Neural progenitor cell (in vitro differentiated cells): Measurements from ENCODE around the gene TRPM3. TPM values are rescaled to one million over a fixed set of nuclear protein-coding genes. Genes with fewer than 3 reads are reported as not detected.

ENCODE experiments used
- DNase-seq: peaks from one replicate; pipeline ENCODE4 v3.0.0-alpha.2; 2016; ENCODE audit warnings: low spot score
- H2AFZ ChIP-seq: fragments of 200-600 bp; sonication (generic); replicated peaks from 2 replicates; pipeline ENCODE4 v1.6.1; 2016; ENCODE audit warnings: antibody characterized with exemption
- H3F3A ChIP-seq: fragments of 200-600 bp; sonication (generic); 2 replicates; pipeline ENCODE4 v1.6.1; 2016; ENCODE audit warnings: antibody characterized with exemption, low read depth
- H3K27ac ChIP-seq: fragments of 200-600 bp; sonication (generic); 2 replicates; pipeline ENCODE4 v1.5.1; 2016; ENCODE audit warnings: mild to moderate bottlenecking
- H3K27me3 ChIP-seq: fragments of 200-600 bp; sonication (generic); 2 replicates; pipeline ENCODE4 v1.6.1; 2016; ENCODE audit warnings: mild to moderate bottlenecking, moderate library complexity
- H3K36me3 ChIP-seq: fragments of 200-600 bp; sonication (generic); 2 replicates; pipeline ENCODE4 v1.5.1; 2016
- H3K4me1 ChIP-seq: fragments of 200-600 bp; sonication (generic); 2 replicates; pipeline ENCODE4 v1.6.1; 2016; ENCODE audit warnings: mixed run types
- H3K4me2 ChIP-seq: fragments of 200-600 bp; sonication (generic); 2 replicates; pipeline ENCODE4 v1.6.1; 2016
- H3K4me3 ChIP-seq: fragments of 200-600 bp; sonication (generic); 2 replicates; pipeline ENCODE4 v1.5.1; 2016
- H3K79me2 ChIP-seq: fragments of 200-600 bp; sonication (generic); 2 replicates; pipeline ENCODE4 v1.6.1; 2016; ENCODE audit warnings: low read depth
- H3K9ac ChIP-seq: fragments of 200-600 bp; sonication (generic); 2 replicates; pipeline ENCODE4 v1.6.1; 2016
- H3K9me3 ChIP-seq: fragments of 200-600 bp; sonication (generic); 2 replicates; pipeline ENCODE4 v1.5.1; 2016; ENCODE audit warnings: low read depth
- H4K20me1 ChIP-seq: fragments of 200-600 bp; sonication (generic); 2 replicates; pipeline ENCODE4 v1.6.1; 2016; ENCODE audit warnings: low read depth
- H3K27ac Mint-ChIP-seq: 3 replicates; pipeline ENCODE4 v1.8.0; 2021; ENCODE audit warnings: mixed read lengths
- H3K27me3 Mint-ChIP-seq: 2 replicates; pipeline ENCODE4 v1.8.0; 2022; ENCODE audit warnings: low read depth, mild to moderate bottlenecking, inconsistent platforms, moderate library complexity, mixed read lengths; ENCODE audit not compliant: insufficient read depth
- H3K36me3 Mint-ChIP-seq: 3 replicates; pipeline ENCODE4 v1.8.0; 2021; ENCODE audit warnings: mixed read lengths
- H3K4me1 Mint-ChIP-seq: 3 replicates; pipeline ENCODE4 v1.8.0; 2021; ENCODE audit warnings: mixed read lengths
- H3K4me3 Mint-ChIP-seq: 3 replicates; pipeline ENCODE4 v1.8.0; 2021; ENCODE audit warnings: mild to moderate bottlenecking, moderate library complexity, mixed read lengths
- H3K9me3 Mint-ChIP-seq: 3 replicates; pipeline ENCODE4 v1.8.0; 2020; ENCODE audit warnings: mixed read lengths
- EZH2 ChIP-seq: fragments of 200-600 bp; sonication (generic); IDR thresholded peaks from 2 replicates; pipeline ENCODE4 v1.6.1; 2017; ENCODE audit warnings: antibody characterized with exemption, mild to moderate bottlenecking, moderate library complexity
- EZH2phosphoT487 ChIP-seq: fragments of 200-600 bp; sonication (generic); IDR thresholded peaks from 2 replicates; pipeline ENCODE4 v1.6.1; 2017; ENCODE audit warnings: antibody characterized with exemption
- total RNA-seq: library from RNA; depleted of rRNA; stranded (reverse); fragments of >200 nt; gene quantifications from 2 replicates; pipeline ENCODE4 v1.2.3, GENCODE V29; 2015; ENCODE audit warnings: low replicate concordance
- TF ChIP-seq, protein P1 (sequence below): fragments of 200-600 bp; sonication (generic); IDR thresholded peaks from 2 replicates; pipeline ENCODE4 v1.5.1; 2017; ENCODE audit warnings: antibody characterized with exemption, mild to moderate bottlenecking

The TRPM3 gene
- total RNA-seq, 1 donor from 2014 or later: 37.2 TPM

- peaks cover 29% of the 10 kb centered on the region for H3K4me1 Mint-ChIP-seq
- Histone ChIP-seq H3K9ac (no peak overlapping the region), H3K27me3 (no peaks in the 10 kb centered on the region), H3K4me1 (peaks cover 42% of the 10 kb centered on the region), H3K27ac (no peak overlapping the region), H3K79me2 (no peaks in the 10 kb centered on the region), H3K36me3 (peaks cover 4% of the 10 kb centered on the region), H3K4me3 (no peak overlapping the region), H3K4me2 (no peak overlapping the region), H3F3A (peaks cover 8% of the 10 kb centered on the region), H3K9me3 (no peaks in the 10 kb centered on the region), H2AFZ (no peak overlapping the region), H4K20me1 (no peaks in the 10 kb centered on the region)
- H3K27me3 Mint-ChIP-seq: no peaks in the 10 kb centered on the region
- TF ChIP-seq EZH2phosphoT487 (no peak), EZH2 (no peak)
- TF ChIP-seq, protein P1, sequence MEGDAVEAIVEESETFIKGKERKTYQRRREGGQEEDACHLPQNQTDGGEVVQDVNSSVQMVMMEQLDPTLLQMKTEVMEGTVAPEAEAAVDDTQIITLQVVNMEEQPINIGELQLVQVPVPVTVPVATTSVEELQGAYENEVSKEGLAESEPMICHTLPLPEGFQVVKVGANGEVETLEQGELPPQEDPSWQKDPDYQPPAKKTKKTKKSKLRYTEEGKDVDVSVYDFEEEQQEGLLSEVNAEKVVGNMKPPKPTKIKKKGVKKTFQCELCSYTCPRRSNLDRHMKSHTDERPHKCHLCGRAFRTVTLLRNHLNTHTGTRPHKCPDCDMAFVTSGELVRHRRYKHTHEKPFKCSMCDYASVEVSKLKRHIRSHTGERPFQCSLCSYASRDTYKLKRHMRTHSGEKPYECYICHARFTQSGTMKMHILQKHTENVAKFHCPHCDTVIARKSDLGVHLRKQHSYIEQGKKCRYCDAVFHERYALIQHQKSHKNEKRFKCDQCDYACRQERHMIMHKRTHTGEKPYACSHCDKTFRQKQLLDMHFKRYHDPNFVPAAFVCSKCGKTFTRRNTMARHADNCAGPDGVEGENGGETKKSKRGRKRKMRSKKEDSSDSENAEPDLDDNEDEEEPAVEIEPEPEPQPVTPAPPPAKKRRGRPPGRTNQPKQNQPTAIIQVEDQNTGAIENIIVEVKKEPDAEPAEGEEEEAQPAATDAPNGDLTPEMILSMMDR: no peak
- no peak for DNase-seq
- no peak overlapping the region for H3K4me3 Mint-ChIP-seq
- no peaks in the 10 kb centered on the region for H3K9me3 Mint-ChIP-seq
- peaks cover 27% of the 10 kb centered on the region for H3K36me3 Mint-ChIP-seq
- no peak overlapping the region for H3K27ac Mint-ChIP-seq
These were observed 298.1 kb downstream of the TRPM3 start for GRCh38 chr9:70823284-70823683.

DNA sequence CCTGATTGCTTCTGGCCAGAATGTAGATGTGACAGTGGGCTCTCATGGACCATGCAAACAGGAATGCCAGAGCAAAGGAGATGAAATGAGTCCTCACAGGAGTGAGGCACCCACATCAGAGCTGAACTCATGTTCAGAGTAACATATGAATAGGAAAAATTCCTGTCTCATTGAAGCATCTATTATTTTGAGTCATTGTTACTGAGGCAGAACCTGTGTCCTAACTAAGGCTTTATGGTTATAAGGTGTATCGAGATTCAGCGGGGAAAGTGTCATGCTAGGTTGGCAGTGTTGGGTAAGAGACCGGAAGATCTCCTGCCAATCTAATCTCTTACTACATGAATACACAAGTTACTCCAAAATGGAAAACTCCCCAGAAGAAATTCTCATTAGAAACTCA, 304.1 kb downstream of the TRPM3 start:
- Histone ChIP-seq H3K9ac (no peak overlapping the region), H3K4me3 (no peak overlapping the region), H2AFZ (no peak overlapping the region), H3K79me2 (no peaks in the 10 kb centered on the region), H3K36me3 (no peaks in the 10 kb centered on the region), H3K27ac (no peak overlapping the region), H3K4me2 (no peak overlapping the region), H3K9me3 (no peaks in the 10 kb centered on the region), H4K20me1 (no peaks in the 10 kb centered on the region), H3K27me3 (no peaks in the 10 kb centered on the region), H3K4me1 (peaks cover 19% of the 10 kb centered on the region), H3F3A (no peaks in the 10 kb centered on the region)
- no peak for TF ChIP-seq EZH2phosphoT487
- TF ChIP-seq EZH2: no peak
- TF ChIP-seq, protein P1: no peak
- Mint-ChIP-seq H3K36me3 (peaks cover 23% of the 10 kb centered on the region), H3K9me3 (peaks cover 2% of the 10 kb centered on the region), H3K4me3 (no peak overlapping the region), H3K27ac (no peak overlapping the region), H3K4me1 (peaks cover 15% of the 10 kb centered on the region), H3K27me3 (peaks cover 2% of the 10 kb centered on the region)
- DNase-seq: no peak

DNA sequence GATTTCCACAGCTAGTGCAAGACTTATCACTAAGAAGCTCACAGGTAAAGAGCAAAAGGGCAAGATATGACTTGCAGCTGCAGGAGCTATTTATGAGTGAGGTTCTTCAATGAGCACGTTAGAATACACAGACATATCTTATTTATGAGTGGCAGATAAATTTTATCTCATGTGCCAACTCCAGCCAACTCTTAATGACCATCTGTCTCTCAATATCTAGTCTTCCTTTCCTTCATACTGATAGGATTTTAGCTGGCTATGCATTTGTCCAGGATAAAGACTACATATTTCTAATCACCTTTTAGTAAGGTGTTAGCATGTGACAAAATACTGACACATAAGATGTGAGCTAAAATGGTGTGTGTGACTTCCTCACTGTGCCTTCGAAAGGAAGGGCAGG, 304.5 kb downstream of the TRPM3 start:
- Mint-ChIP-seq H3K36me3 (peaks cover 20% of the 10 kb centered on the region), H3K27me3 (peaks cover 2% of the 10 kb centered on the region), H3K4me1 (peaks cover 15% of the 10 kb centered on the region), H3K27ac (no peak overlapping the region), H3K4me3 (no peak overlapping the region), H3K9me3 (peaks cover 2% of the 10 kb centered on the region)
- Histone ChIP-seq H3K27me3 (no peaks in the 10 kb centered on the region), H2AFZ (no peak overlapping the region), H3K4me3 (no peak overlapping the region), H3K9me3 (no peaks in the 10 kb centered on the region), H3K36me3 (no peaks in the 10 kb centered on the region), H3K27ac (no peak overlapping the region), H3F3A (no peaks in the 10 kb centered on the region), H3K4me1 (peaks cover 15% of the 10 kb centered on the region), H3K9ac (no peak overlapping the region), H4K20me1 (no peaks in the 10 kb centered on the region), H3K79me2 (no peaks in the 10 kb centered on the region), H3K4me2 (no peak overlapping the region)
- TF ChIP-seq EZH2 (no peak), EZH2phosphoT487 (no peak)
- TF ChIP-seq, protein P1: no peak
- no peak for DNase-seq

- peaks cover 18% of the 10 kb centered on the region for H3K36me3 Mint-ChIP-seq
- peaks cover 15% of the 10 kb centered on the region for H3K4me1 Mint-ChIP-seq
These were observed 305.1 kb downstream of the TRPM3 start for GRCh38 chr9:70816316-70816715.

More at GRCh38 chr9:70816316-70816715, 305.1 kb downstream of the TRPM3 start:
- Histone ChIP-seq H3K9ac (no peak overlapping the region), H3F3A (no peaks in the 10 kb centered on the region), H3K27me3 (no peaks in the 10 kb centered on the region), H4K20me1 (no peaks in the 10 kb centered on the region), H3K4me2 (no peak overlapping the region), H3K79me2 (no peaks in the 10 kb centered on the region), H3K4me1 (peaks cover 14% of the 10 kb centered on the region), H2AFZ (no peak overlapping the region), H3K4me3 (no peak overlapping the region), H3K27ac (no peak overlapping the region), H3K9me3 (no peaks in the 10 kb centered on the region), H3K36me3 (no peaks in the 10 kb centered on the region)
- no peak for TF ChIP-seq EZH2
- TF ChIP-seq EZH2phosphoT487: no peak
- TF ChIP-seq, protein P1: no peak
- peaks cover 2% of the 10 kb centered on the region for H3K27me3 Mint-ChIP-seq
- no peak for DNase-seq
- H3K27ac Mint-ChIP-seq: no peak overlapping the region
- H3K9me3 Mint-ChIP-seq: peaks cover 2% of the 10 kb centered on the region
- no peak overlapping the region for H3K4me3 Mint-ChIP-seq
